Activated naive CD8-positive, alpha-beta T cell treated with anti-CD3 and anti-CD28 coated beads, Interleukin-2, amount 50 U/mL, for 16 hours (primary cell): ENCODE results near the gene GOLGA6L10.
"Not testable (repeated sequence)": the region's sequence is repeated elsewhere in the genome, so short reads cannot be mapped to it uniquely, and the experiment has no call there.

ENCODE experiments used
- DNase-seq: peaks from one replicate; pipeline ENCODE4 v3.0.0-alpha.2; 2020; ENCODE audit warnings: low read depth, low spot score

The GOLGA6L10 gene

GRCh38 chr15:82343851-82344250, 5.4 kb downstream of the GOLGA6L10 start:
- DNase-seq, result not testable (repeated sequence)

GRCh38 chr15:82342632-82343374, 6.5 kb downstream of the GOLGA6L10 start:
- not testable (repeated sequence) for DNase-seq

- not testable (repeated sequence) for DNase-seq
Measured at GRCh38 chr15:82338573-82338972, 10.7 kb downstream of the GOLGA6L10 start.

GRCh38 chr15:82338053-82338452, 11.2 kb downstream of the GOLGA6L10 start:
- not testable (repeated sequence) for DNase-seq

GRCh38 chr15:82337051-82337450, 12.2 kb downstream of the GOLGA6L10 start:
- not testable (repeated sequence) for DNase-seq

GRCh38 chr15:82336180-82336647, 13.1 kb downstream of the GOLGA6L10 start:
- not testable (repeated sequence) for DNase-seq

- not testable (repeated sequence) for DNase-seq
Measured at GRCh38 chr15:82335006-82335405, 14.3 kb downstream of the GOLGA6L10 start.

- not testable (repeated sequence) for DNase-seq
Measured at GRCh38 chr15:82334554-82334932, 14.7 kb downstream of the GOLGA6L10 start.

GRCh38 chr15:82333603-82334553, 15.4 kb downstream of the GOLGA6L10 start:
- not testable (repeated sequence) for DNase-seq

GRCh38 chr15:82332711-82333602, 16.3 kb downstream of the GOLGA6L10 start:
- not testable (repeated sequence) for DNase-seq

GRCh38 chr15:82331576-82332304, 17.5 kb downstream of the GOLGA6L10 start:
- not testable (repeated sequence) for DNase-seq

GRCh38 chr15:82330921-82331320, 18.4 kb downstream of the GOLGA6L10 start:
- DNase-seq, result not testable (repeated sequence)

- DNase-seq, result not testable (repeated sequence)
Measured at GRCh38 chr15:82329039-82329438, 20.2 kb downstream of the GOLGA6L10 start.

GRCh38 chr15:82327372-82327771, 21.9 kb downstream of the GOLGA6L10 start:
- DNase-seq, result not testable (repeated sequence)

- not testable (repeated sequence) for DNase-seq
Measured at GRCh38 chr15:82326896-82327295, 22.4 kb downstream of the GOLGA6L10 start.

GRCh38 chr15:82325646-82326045, 23.6 kb downstream of the GOLGA6L10 start:
- not testable (repeated sequence) for DNase-seq

GRCh38 chr15:82324831-82325230, 24.4 kb downstream of the GOLGA6L10 start:
- DNase-seq, result not testable (repeated sequence)

GRCh38 chr15:82322488-82322887, 26.8 kb downstream of the GOLGA6L10 start:
- DNase-seq, result not testable (repeated sequence)

GRCh38 chr15:82320861-82321260, 28.4 kb downstream of the GOLGA6L10 start:
- not testable (repeated sequence) for DNase-seq
